SIG-M5 (cell line): ENCODE results near the gene PDXK.

Experiments used
- DNase-seq: peaks from one replicate; lab custom pipeline; 2025; lab: John Stamatoyannopoulos, UW

The PDXK gene

DNA sequence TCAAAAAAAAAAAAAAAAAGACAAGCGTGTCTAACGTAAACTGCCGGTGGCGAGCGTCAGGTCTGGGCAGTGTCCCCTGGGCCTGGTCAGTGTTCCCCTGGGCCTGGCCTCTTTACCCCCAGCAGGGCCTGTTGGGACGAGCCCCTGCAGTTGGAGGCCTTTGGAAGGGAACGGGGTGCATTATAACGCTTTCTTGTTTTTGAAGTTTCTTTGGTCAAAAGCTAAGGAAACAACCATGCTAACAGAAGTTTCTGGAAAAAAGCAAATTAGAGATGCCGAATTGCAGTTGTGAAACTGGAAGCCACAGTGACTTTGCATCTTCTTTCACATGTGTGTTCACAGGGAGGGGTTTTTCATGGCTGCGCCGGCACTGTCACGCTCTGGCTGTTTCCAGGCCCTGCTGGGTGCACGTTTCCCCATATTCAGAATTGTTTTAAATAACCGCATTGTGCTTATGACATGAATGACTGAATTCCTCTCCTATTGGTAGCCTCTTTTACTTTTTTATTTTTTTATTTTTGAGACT lies 86.4 kb downstream of the PDXK start:
- no peak for DNase-seq

DNA sequence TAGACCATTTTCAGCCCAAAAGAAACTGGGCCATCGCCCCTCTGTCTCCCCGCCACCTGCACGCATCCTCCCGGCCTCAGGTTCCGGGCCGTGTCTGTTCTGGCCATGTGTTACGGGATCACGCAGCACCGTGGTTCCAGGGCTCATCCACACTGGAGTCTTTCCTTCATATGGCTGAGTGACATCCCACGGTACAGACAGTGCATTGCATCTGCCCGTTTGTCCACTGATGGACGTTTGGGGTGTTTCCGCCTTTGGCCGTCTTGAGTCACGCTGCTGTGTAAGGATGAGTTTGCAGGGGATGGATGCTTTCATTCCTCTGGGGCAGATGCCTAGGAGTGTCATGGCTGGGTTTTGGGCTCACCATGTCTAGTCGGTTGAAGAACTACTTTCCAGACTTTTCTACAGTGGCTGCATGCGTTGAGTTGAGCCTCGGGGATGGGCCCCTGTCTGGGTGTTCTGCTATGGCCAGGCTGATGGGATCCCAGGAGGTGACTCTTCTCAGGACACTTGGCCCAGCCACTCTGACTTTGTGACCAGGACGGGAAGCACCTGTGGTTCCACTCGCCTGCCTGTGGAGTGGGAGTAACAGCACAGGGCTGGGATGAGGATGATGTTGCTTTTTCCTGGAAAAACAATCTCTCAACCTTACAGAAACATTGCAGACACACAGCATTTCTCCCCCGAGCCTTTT lies 87.2 kb downstream of the PDXK start:
- no peak for DNase-seq

DNA sequence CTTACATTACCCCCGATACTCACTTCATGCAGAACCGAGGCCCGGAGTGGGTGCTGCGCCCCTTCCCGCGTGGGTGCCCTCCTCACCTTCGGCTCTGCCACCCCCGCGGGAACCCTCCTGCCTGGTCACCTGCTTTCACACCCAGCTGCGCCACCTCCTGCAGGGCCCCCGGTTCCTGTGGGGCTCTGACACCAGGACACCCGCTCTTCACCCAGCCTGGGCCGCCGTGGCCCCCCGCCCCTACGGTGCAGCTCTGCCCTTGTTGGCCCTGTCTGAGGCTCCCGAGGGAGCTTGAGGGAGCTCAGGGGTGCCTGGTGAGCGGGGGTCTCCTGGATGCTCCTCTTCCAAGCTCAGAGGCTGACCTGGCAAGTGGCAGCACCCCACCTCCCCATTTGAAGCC lies 89.4 kb downstream of the PDXK start:
- DNase-seq = no peak

DNA sequence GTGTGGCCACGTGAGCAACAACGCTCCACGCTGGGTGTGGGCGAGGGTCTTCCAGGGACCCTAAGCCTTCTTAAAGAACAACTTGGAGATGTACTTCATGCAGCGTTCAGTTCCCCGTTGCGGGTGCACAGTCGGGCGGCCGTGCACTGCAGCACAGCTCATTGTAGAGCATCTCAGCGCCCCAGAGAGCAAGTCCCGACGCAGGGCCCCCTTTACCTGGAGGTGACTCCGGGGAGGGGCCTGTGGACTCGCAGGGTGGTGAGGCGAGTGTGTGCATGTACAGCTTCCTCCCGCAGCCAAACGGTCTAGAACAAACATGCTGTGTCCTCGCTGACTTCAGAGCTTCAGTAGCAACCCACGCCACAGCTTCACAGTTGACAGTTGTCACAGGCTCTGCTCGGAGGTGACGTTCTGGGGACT lies 89.9 kb downstream of the PDXK start:
- no peak for DNase-seq

DNA sequence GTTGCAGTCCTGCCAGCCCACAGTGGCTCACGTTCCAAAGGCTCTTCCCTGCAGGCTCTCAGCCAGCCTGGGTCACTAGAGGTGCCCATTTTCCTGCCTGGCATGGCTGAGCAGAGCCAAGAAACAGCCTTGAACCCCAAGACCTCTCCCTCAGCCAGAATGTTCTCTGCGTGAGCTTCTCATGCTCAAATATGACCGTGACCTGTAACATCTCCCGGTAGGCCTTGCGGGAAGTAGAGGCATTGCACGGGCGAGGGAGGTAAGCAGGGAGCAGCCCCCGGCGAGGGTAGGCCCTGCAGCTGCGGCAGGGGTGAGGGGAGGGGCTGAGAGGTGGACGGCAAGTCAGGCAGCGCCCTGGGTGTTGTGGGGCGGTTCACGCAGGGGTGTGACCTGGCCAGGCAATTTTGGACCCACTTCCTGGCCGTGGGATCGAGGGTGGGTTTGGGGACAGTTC lies 90.4 kb downstream of the PDXK start:
- DNase-seq = no peak

DNA sequence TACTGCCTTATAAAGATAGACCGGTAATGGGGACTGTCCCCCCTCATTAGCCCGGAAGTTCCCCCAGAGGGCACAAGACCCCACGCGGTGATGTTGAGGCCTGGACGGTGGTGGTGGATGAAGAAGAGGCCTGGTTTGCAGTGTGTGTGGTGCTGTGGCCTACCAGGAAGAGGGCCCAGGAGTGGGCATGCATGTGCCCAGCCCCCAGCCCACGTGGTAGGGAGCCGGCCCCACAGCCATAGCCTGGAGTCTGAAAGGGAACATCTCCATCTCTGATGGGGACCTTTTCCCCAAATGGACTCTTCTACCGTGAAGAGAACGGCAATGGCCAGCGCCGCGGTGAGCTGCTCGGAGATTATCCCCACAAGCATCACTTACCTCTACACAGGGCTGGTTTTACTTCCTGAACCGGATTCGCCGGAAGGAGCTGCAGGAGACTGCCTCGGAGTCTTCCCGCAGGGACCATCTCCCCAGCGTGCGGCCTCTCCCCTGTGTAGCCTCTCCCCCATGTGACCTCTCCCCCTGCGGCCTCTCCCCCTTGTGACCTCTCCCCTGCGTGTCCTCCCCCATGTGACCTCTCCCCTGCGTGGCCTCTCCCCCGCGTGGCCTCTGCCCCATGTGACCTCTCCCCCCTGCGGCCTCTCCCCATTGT lies 91.0 kb downstream of the PDXK start:
- DNase-seq = no peak

DNA sequence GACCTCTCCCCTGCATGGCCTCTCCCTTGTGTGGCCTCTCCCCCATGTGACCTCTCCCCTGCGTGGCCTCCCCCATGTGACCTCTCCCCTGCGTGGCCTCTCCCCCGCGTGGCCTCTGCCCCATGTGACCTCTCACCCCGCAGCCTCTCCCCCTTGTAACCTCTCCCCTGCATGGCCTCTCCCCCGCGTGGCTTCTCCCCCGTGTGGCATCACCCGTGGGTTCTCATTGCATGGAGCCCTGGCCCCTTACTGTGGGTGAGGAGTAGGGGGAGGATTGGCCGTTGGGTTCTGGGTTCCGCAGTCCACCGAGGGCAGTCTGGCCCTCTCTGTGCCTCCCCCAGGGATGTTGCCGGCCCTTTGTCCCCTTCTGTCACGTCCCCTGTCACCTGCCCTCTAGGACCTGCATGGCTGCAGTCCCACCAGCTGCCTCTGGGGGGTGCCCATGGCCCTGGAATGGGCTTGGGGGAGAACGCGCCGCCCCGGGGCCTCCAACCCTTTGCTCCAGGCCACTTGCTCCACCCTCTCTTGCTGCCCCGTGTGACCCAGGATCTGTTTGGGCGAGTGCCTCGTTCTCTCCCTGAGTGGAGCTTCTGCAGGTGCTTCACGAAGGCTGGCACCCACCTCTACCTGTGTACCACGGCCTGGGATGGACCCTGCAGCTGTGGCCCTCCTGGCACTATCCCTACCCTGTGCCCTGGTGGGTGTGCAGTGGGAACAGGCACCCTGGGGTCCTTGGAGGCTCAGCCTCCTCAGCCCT lies 91.8 kb downstream of the PDXK start:
- no peak for DNase-seq

DNA sequence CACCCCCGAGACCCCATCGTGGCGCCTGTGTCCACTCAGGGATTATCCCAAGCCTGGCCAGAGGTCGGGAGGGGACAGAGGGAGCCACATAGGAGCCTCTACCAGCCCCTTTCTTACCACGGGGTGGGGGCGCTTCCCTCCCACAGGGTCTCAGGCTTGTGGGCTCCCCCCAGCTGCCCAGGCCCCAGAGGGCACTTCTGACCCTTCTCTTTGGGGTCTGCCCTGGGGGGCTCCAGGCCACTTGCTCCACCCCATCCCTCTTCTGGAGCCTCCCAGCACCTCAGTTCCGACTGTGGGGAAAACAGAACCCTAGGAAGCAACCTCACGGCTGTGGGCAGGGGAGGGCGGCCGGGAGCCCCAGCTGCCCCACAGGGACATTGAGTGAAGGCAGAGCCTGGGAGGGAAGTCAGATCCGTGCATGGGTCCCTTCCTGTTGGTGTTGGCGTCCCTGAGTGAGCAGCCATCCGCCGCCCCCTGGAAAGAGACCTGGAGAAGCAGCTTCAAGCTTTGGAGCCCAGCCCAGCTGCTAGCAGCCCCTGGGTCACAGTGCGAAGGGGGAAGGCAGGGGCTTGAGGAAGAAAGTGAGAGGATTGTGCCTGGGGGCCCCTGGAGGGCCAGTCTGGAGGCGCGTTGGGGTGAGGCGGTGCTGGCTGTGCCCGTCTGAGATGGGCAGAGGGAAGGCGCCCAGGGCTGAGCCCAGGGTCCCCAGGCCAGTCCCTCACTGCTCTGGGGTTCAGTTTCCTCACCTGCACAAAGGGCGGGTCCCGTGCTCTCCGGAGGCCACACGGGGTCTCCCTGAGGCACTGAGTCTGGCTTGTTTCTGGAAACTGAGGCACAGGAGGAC lies 92.6 kb downstream of the PDXK start:
- no peak for DNase-seq
